Gastrocnemius medialis (tissue), 4 donors: Measurements from ENCODE around the gene TICAM1.

Source experiments
- POLR2A ChIP-seq, 2 donors: fragments of 450-650 bp; IDR thresholded peaks; one replicate each; pipeline ENCODE4 v1.6.1; 2017; ENCODE audit warnings: antibody characterized with exemption in 2 of 2, mild to moderate bottlenecking in 2 of 2, moderate library complexity in 2 of 2
- TF ChIP-seq, protein P1 (sequence below), 5 experiments: fragments of 450-650 bp in 3 of 5; fragments of 200-600 bp in 2 of 5; sonication (generic) in 2 of 5; IDR thresholded peaks in 4 of 5; conservative IDR thresholded peaks in 1 of 5; 1 replicate in 4 of 5; 2 replicates in 1 of 5; pipeline ENCODE4 v1.5.1; 2016 to 2019; ENCODE audit warnings: antibody characterized with exemption in 5 of 5, mild to moderate bottlenecking in 3 of 5, moderate library complexity in 3 of 5

DNA sequence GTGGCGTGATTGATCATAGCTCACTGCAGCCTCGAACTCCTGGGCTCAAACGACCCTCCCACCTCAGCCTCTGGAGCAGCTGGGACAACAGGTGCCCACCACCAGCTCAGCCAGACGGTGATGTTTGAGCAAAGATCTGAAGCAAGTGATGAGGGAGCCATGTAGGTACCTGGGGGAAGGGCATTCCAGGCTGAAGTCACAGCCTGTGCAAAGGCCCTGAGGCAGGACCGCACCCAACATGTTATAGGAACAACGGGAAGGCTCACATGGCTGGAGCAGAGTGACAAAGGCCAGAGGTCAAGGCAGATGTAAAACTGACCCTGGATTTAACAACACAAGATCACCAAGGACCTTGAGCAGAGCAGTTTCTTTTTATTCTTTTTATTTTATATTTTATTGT is 25.1 kb downstream of the TICAM1 start:
- no peak for TF ChIP-seq POLR2A (IDR thresholded peaks at IDR 0.05)
- TF ChIP-seq, protein P1, sequence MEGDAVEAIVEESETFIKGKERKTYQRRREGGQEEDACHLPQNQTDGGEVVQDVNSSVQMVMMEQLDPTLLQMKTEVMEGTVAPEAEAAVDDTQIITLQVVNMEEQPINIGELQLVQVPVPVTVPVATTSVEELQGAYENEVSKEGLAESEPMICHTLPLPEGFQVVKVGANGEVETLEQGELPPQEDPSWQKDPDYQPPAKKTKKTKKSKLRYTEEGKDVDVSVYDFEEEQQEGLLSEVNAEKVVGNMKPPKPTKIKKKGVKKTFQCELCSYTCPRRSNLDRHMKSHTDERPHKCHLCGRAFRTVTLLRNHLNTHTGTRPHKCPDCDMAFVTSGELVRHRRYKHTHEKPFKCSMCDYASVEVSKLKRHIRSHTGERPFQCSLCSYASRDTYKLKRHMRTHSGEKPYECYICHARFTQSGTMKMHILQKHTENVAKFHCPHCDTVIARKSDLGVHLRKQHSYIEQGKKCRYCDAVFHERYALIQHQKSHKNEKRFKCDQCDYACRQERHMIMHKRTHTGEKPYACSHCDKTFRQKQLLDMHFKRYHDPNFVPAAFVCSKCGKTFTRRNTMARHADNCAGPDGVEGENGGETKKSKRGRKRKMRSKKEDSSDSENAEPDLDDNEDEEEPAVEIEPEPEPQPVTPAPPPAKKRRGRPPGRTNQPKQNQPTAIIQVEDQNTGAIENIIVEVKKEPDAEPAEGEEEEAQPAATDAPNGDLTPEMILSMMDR (IDR thresholded peaks at IDR 0.05 in 4 of 5, conservative IDR thresholded peaks at IDR 0.05 in 1 of 5): no peak
